ACC112 (cell line): Measurements from ENCODE around the gene NT5C1B.
A peak's percentile ranks its signal among the peaks of the same experiment; 100 is the strongest.

ENCODE experiments used
- H2AFZ ChIP-seq: fragments of 200-600 bp; sonication (generic); one replicate; pipeline ENCODE4 v1.6.0; 2017; ENCODE audit warnings: antibody characterized with exemption, low read length; ENCODE audit not compliant: unreplicated experiment
- H3K27ac ChIP-seq: fragments of 200-600 bp; sonication (generic); 2 replicates; pipeline ENCODE4 v1.5.1; 2014; ENCODE audit warnings: low read depth, mild to moderate bottlenecking, antibody characterized with exemption, low read length, moderate library complexity
- H3K27me3 ChIP-seq: fragments of 200-600 bp; sonication (generic); 2 replicates; pipeline ENCODE4 v1.6.1; 2014; ENCODE audit warnings: mild to moderate bottlenecking, antibody characterized with exemption, low read length, moderate library complexity, mixed read lengths; ENCODE audit not compliant: insufficient read depth
- H3K36me3 ChIP-seq: fragments of 200-600 bp; sonication (generic); 2 replicates; pipeline ENCODE4 v1.6.1; 2016; ENCODE audit warnings: mild to moderate bottlenecking, antibody characterized with exemption, low read length, moderate library complexity, mixed read lengths; ENCODE audit not compliant: insufficient read depth
- H3K4me1 ChIP-seq: fragments of 200-600 bp; sonication (generic); one replicate; pipeline ENCODE4 v1.6.1; 2016; ENCODE audit warnings: low read length, mixed read lengths; ENCODE audit not compliant: insufficient read depth, unreplicated experiment, control insufficient read depth
- H3K4me3 ChIP-seq: fragments of 200-600 bp; sonication (generic); 2 replicates; pipeline ENCODE4 v1.5.1; 2014; ENCODE audit warnings: mild to moderate bottlenecking, low read depth, low read length
- H3K79me2 ChIP-seq: fragments of 200-600 bp; sonication (generic); one replicate; pipeline ENCODE4 v1.6.0; 2016; ENCODE audit warnings: low read length; ENCODE audit not compliant: control insufficient read depth, unreplicated experiment, insufficient read depth

Gene NT5C1B

GRCh38 chr2:18584608-18584954 is 4.8 kb downstream of the NT5C1B start:
- Histone ChIP-seq H3K36me3 (peaks cover 11% of the 10 kb centered on the region), H3K27me3 (no peaks in the 10 kb centered on the region), H2AFZ (no peak overlapping the region), H3K4me3 (no peak overlapping the region), H3K4me1 (peaks cover 21% of the 10 kb centered on the region), H3K79me2 (no peaks in the 10 kb centered on the region), H3K27ac (no peak overlapping the region)

GRCh38 chr2:18583905-18584607 is 5.3 kb downstream of the NT5C1B start:
- Histone ChIP-seq H3K4me1 (peaks cover 21% of the 10 kb centered on the region), H3K27me3 (no peaks in the 10 kb centered on the region), H2AFZ (no peak overlapping the region), H3K4me3 (no peak overlapping the region), H3K79me2 (no peaks in the 10 kb centered on the region), H3K27ac (no peak overlapping the region), H3K36me3 (peaks cover 11% of the 10 kb centered on the region)

- H3K4me1 ChIP-seq: peaks cover 6% of the 10 kb centered on the region
- peaks cover 12% of the 10 kb centered on the region for H3K36me3 ChIP-seq
- no peak overlapping the region for H3K27ac ChIP-seq
- no peaks in the 10 kb centered on the region for H3K27me3 ChIP-seq
- H3K4me3 ChIP-seq: no peak overlapping the region
- H3K79me2 ChIP-seq: no peaks in the 10 kb centered on the region
- no peak overlapping the region for H2AFZ ChIP-seq
These were observed 8.8 kb downstream of the NT5C1B start for GRCh38 chr2:18580606-18581005.

- Histone ChIP-seq H3K36me3 (peaks cover 14% of the 10 kb centered on the region), H3K79me2 (no peaks in the 10 kb centered on the region), H3K27ac (no peak overlapping the region), H3K4me3 (no peak overlapping the region), H3K4me1 (peaks cover 6% of the 10 kb centered on the region), H2AFZ (no peak overlapping the region), H3K27me3 (no peaks in the 10 kb centered on the region)
These were observed 11.3 kb downstream of the NT5C1B start for GRCh38 chr2:18578033-18578432.

- Histone ChIP-seq H3K36me3 (peaks cover 58% of the 10 kb centered on the region), H3K79me2 (no peaks in the 10 kb centered on the region), H3K4me1 (peaks cover 1% of the 10 kb centered on the region), H2AFZ (no peak overlapping the region), H3K4me3 (no peak overlapping the region), H3K27ac (peak overlapping the region; percentile 28; the same call in 1 of the 2 replicates), H3K27me3 (no peaks in the 10 kb centered on the region)
These were observed 23.1 kb downstream of the NT5C1B start for GRCh38 chr2:18566145-18566769.

- H3K27me3 ChIP-seq: no peaks in the 10 kb centered on the region
- H3K36me3 ChIP-seq: peaks cover 33% of the 10 kb centered on the region
- H3K27ac ChIP-seq: peak overlapping the region; percentile 79
- H3K4me3 ChIP-seq: peak overlapping the region; percentile 85
- peak overlapping the region; percentile 61 for H2AFZ ChIP-seq
- H3K79me2 ChIP-seq: peaks cover 38% of the 10 kb centered on the region
- peaks cover 34% of the 10 kb centered on the region for H3K4me1 ChIP-seq
These were observed 28.6 kb downstream of the NT5C1B start for GRCh38 chr2:18560797-18561085.

- peaks cover 39% of the 10 kb centered on the region for H3K79me2 ChIP-seq
These were observed 29.2 kb downstream of the NT5C1B start, which contains the start of gene RDH14 for GRCh38 chr2:18560031-18560796. RDH14 (minus strand) TSS chr2:18560653; CDS start chr2:18560572, 81 bp downstream.

GRCh38 chr2:18559531-18560030 is 29.8 kb downstream of the NT5C1B start:
- Histone ChIP-seq H3K27ac (peak overlapping the region; percentile 79), H3K4me3 (peak overlapping the region; percentile 85), H3K27me3 (no peaks in the 10 kb centered on the region), H3K4me1 (peaks cover 34% of the 10 kb centered on the region), H3K79me2 (peaks cover 41% of the 10 kb centered on the region), H2AFZ (peak overlapping the region; percentile 79), H3K36me3 (peaks cover 33% of the 10 kb centered on the region)

More at GRCh38 chr2:18560031-18560796, 29.2 kb downstream of the NT5C1B start, which contains the start of gene RDH14:
- H3K36me3 ChIP-seq: peaks cover 35% of the 10 kb centered on the region
- peaks cover 34% of the 10 kb centered on the region for H3K4me1 ChIP-seq
- H3K27me3 ChIP-seq: no peaks in the 10 kb centered on the region
- peak within 1 kb of the TSS; percentile 79 for H3K27ac ChIP-seq
- peak within 1 kb of the TSS; percentile 85 for H3K4me3 ChIP-seq
- H2AFZ ChIP-seq: peak within 1 kb of the TSS; percentile 79

- Histone ChIP-seq H3K36me3 (peaks cover 28% of the 10 kb centered on the region), H3K27me3 (no peaks in the 10 kb centered on the region), H3K27ac (no peak overlapping the region), H2AFZ (no peak overlapping the region), H3K4me3 (peak overlapping the region; percentile 85), H3K4me1 (peaks cover 34% of the 10 kb centered on the region), H3K79me2 (peaks cover 44% of the 10 kb centered on the region)
These were observed 30.9 kb downstream of the NT5C1B start for GRCh38 chr2:18558458-18558857.

GRCh38 chr2:18557121-18557520 is 32.2 kb downstream of the NT5C1B start:
- H3K4me3 ChIP-seq: no peak overlapping the region
- H3K27ac ChIP-seq: 0 out of 2 replicates have a peak overlapping the region, but pooled peaks have one; percentile 1
- peaks cover 16% of the 10 kb centered on the region for H3K36me3 ChIP-seq
- no peak overlapping the region for H2AFZ ChIP-seq
- no peaks in the 10 kb centered on the region for H3K27me3 ChIP-seq
- peaks cover 48% of the 10 kb centered on the region for H3K4me1 ChIP-seq
- peaks cover 44% of the 10 kb centered on the region for H3K79me2 ChIP-seq
